H1 (cell line): ENCODE measurements around the gene RNPS1. TPM values are rescaled to one million over a fixed set of nuclear protein-coding genes. Genes with fewer than 3 reads are reported as not detected.

Experiments used
- CTCF ChIA-PET: fragments of 300-600 bp; sonication (Branson Sonifier 250); formaldehyde crosslinking; loops from one replicate; lab custom pipeline; 2021; ENCODE audit not compliant: partially characterized antibody; lab: Charles Lee
- POLR2A ChIA-PET: fragments of 300-600 bp; sonication (Branson Sonifier 250); formaldehyde crosslinking; loops from one replicate; lab custom pipeline; 2021; ENCODE audit warnings: inconsistent platforms; ENCODE audit not compliant: partially characterized antibody; lab: Charles Lee
- DNase-seq, 2 experiments: peaks; one replicate each; pipeline versions ENCODE4 v3.0.0 to v3.0.0-alpha.2; 2010 to 2022; ENCODE audit warnings: low spot score in 2 of 2, low read depth in 1 of 2, mixed read lengths in 1 of 2
- FAIRE-seq: peaks from 2 replicates; lab custom pipeline; 2011; peaks lifted over from hg19 to GRCh38; lab: Jason Lieb, UNC
- H2AFZ ChIP-seq: 2 replicates; pipeline ENCODE4 v1.8.1; 2012; ENCODE audit warnings: low read length, inconsistent platforms
- H2AK5ac ChIP-seq: 2 replicates; pipeline ENCODE4 v1.6.1; 2013; ENCODE audit warnings: low read depth, low read length
- H2BK120ac ChIP-seq: replicated peaks from 2 replicates; pipeline ENCODE3; 2013; ENCODE audit warnings: low read depth, low read length, inconsistent platforms
- H2BK12ac ChIP-seq: 2 replicates; pipeline ENCODE4 v1.6.1; 2013; ENCODE audit warnings: low read depth, low read length
- H2BK15ac ChIP-seq: 2 replicates; pipeline ENCODE4 v1.6.1; 2013; ENCODE audit warnings: low read length
- H2BK20ac ChIP-seq: 2 replicates; pipeline ENCODE4 v1.6.1; 2013; ENCODE audit warnings: low read length
- H2BK5ac ChIP-seq: 2 replicates; pipeline ENCODE4 v1.6.1; 2013; ENCODE audit warnings: low read depth, low read length
- H3K14ac ChIP-seq: 2 replicates; pipeline ENCODE4 v1.6.1; 2013; ENCODE audit warnings: inconsistent platforms; ENCODE audit not compliant: insufficient read length
- H3K18ac ChIP-seq: 2 replicates; pipeline ENCODE4 v1.6.1; 2013; ENCODE audit warnings: low read length; ENCODE audit errors: extremely low read depth
- H3K23ac ChIP-seq: 2 replicates; pipeline ENCODE4 v1.6.1; 2013; ENCODE audit warnings: inconsistent platforms; ENCODE audit not compliant: insufficient read length
- H3K23me2 ChIP-seq: 2 replicates; pipeline ENCODE4 v1.6.1; 2013; ENCODE audit warnings: low read depth, low read length
- H3K27ac ChIP-seq: 2 replicates; pipeline ENCODE4 v1.6.1; 2011; ENCODE audit warnings: low read depth, low read length, inconsistent platforms
- H3K27me3 ChIP-seq, 4 experiments: replicated peaks in 1 of 4; 1 replicate in 1 of 4; 2 replicates in 3 of 4; pipeline versions ENCODE4 v1.6.1 to v1.8.1; 2011 to 2013; ENCODE audit warnings: low read length in 3 of 4, mild to moderate bottlenecking in 3 of 4, inconsistent platforms in 2 of 4, mixed read lengths in 2 of 4, moderate library complexity in 1 of 4; ENCODE audit not compliant: control insufficient read depth in 3 of 4, insufficient read depth in 3 of 4; ENCODE audit errors: extremely low read depth in 1 of 4
- H3K36me3 ChIP-seq, 4 experiments: 2 replicates each; pipeline versions ENCODE4 v1.6.1 to v1.8.1; 2011 to 2013; ENCODE audit warnings: mild to moderate bottlenecking in 4 of 4, low read length in 3 of 4, moderate library complexity in 2 of 4, control low read depth in 1 of 4, inconsistent platforms in 1 of 4; ENCODE audit not compliant: insufficient read depth in 4 of 4, control insufficient read depth in 2 of 4
- H3K4ac ChIP-seq: replicated peaks from 2 replicates; pipeline ENCODE3; 2013; ENCODE audit warnings: low read length, low read depth, mixed read lengths, inconsistent platforms; ENCODE audit not compliant: insufficient read length
- H3K4me1 ChIP-seq, 4 experiments: replicated peaks in 1 of 4; 1 replicate in 1 of 4; 2 replicates in 3 of 4; pipeline versions ENCODE4 v1.6.1 to v1.8.1; 2011 to 2013; ENCODE audit warnings: low read length in 3 of 4, inconsistent platforms in 2 of 4, mixed read lengths in 1 of 4; ENCODE audit not compliant: insufficient read depth in 4 of 4, control insufficient read depth in 3 of 4
- H3K4me2 ChIP-seq, 2 experiments: 2 replicates each; pipeline versions ENCODE4 v1.6.1 to v1.8.1; 2011 to 2013; ENCODE audit warnings: low read depth in 2 of 2, low read length in 2 of 2, control low read depth in 1 of 2, inconsistent platforms in 1 of 2, mild to moderate bottlenecking in 1 of 2; ENCODE audit not compliant: insufficient read depth in 1 of 2
- H3K4me3 ChIP-seq, 4 experiments: fragments of 200-600, 300-600 bp in 1 of 4; sonication (generic), shearing (Covaris generic), sonication (Bioruptor Twin) in 1 of 4; 2 replicates each; pipeline versions ENCODE4 v1.5.1 to v1.8.1; 2011 to 2016; ENCODE audit warnings: low read length in 4 of 4, low read depth in 3 of 4, control low read depth in 2 of 4, inconsistent platforms in 2 of 4, mild to moderate bottlenecking in 2 of 4, mixed read lengths in 1 of 4, moderate library complexity in 1 of 4; ENCODE audit not compliant: insufficient read depth in 2 of 4; ENCODE audit errors: extremely low read depth in 1 of 4
- H3K56ac ChIP-seq: replicated peaks from 2 replicates; pipeline ENCODE3; 2013; ENCODE audit warnings: low read depth, mild to moderate bottlenecking, mixed read lengths, low read length, inconsistent platforms; ENCODE audit not compliant: insufficient read length
- H3K79me1 ChIP-seq: 2 replicates; pipeline ENCODE4 v1.6.1; 2013; ENCODE audit warnings: low read depth, low read length, control low read depth
- H3K79me2 ChIP-seq, 2 experiments: 2 replicates each; pipeline versions ENCODE4 v1.6.1 to v1.8.1; 2012 to 2013; ENCODE audit warnings: low read length in 2 of 2, mild to moderate bottlenecking in 2 of 2, inconsistent platforms in 1 of 2; ENCODE audit not compliant: insufficient read depth in 2 of 2, control insufficient read depth in 1 of 2
- H3K9ac ChIP-seq, 4 experiments: replicated peaks in 1 of 4; 1 replicate in 1 of 4; 2 replicates in 3 of 4; pipeline versions ENCODE4 v1.6.1 to v1.8.1; 2011 to 2013; ENCODE audit warnings: low read depth in 3 of 4, low read length in 3 of 4, control low read depth in 2 of 4, mild to moderate bottlenecking in 2 of 4, moderate library complexity in 2 of 4, inconsistent platforms in 1 of 4; ENCODE audit errors: extremely low read depth in 1 of 4
- H3K9me3 ChIP-seq, 2 experiments: 2 replicates each; pipeline versions ENCODE4 v1.6.1 to v1.8.1; 2012 to 2013; ENCODE audit warnings: mild to moderate bottlenecking in 2 of 2, moderate library complexity in 2 of 2, control low read depth in 1 of 2, inconsistent platforms in 1 of 2, low read depth in 1 of 2, low read length in 1 of 2, mixed read lengths in 1 of 2; ENCODE audit not compliant: insufficient read depth in 2 of 2
- H4K20me1 ChIP-seq, 2 experiments: replicated peaks in 1 of 2; 2 replicates each; pipeline versions ENCODE3 to v1.8.1; 2011 to 2013; ENCODE audit warnings: inconsistent platforms in 2 of 2, low read length in 2 of 2, mild to moderate bottlenecking in 1 of 2; ENCODE audit not compliant: insufficient read depth in 2 of 2, control insufficient read depth in 1 of 2
- H4K5ac ChIP-seq: 2 replicates; pipeline ENCODE4 v1.6.1; 2013; ENCODE audit warnings: low read length, low read depth, mixed read lengths, inconsistent platforms; ENCODE audit not compliant: insufficient read length
- H4K8ac ChIP-seq: 2 replicates; pipeline ENCODE4 v1.8.0; 2013; ENCODE audit warnings: mild to moderate bottlenecking, moderate library complexity, low read length, inconsistent platforms; ENCODE audit not compliant: insufficient read depth; ENCODE audit errors: extremely low read depth
- H4K91ac ChIP-seq: replicated peaks from 2 replicates; pipeline ENCODE3; 2013; ENCODE audit warnings: low read length, mixed read lengths, inconsistent platforms; ENCODE audit not compliant: insufficient read length
- CREB1 ChIP-seq: IDR thresholded peaks from 2 replicates; pipeline ENCODE4 v1.6.1; 2012; ENCODE audit warnings: inconsistent platforms
- CTBP2 ChIP-seq: IDR thresholded peaks from 2 replicates; pipeline ENCODE4 v1.7.0; 2011; ENCODE audit warnings: borderline replicate concordance, mild to moderate bottlenecking, moderate library complexity, mixed read lengths, low read length; ENCODE audit not compliant: insufficient read depth, insufficient read length
- FOSL1 ChIP-seq: IDR thresholded peaks from 2 replicates; pipeline ENCODE4 v1.6.1; 2011; ENCODE audit warnings: mild to moderate bottlenecking, low read depth, low read length, moderate library complexity; ENCODE audit not compliant: insufficient read depth
- GTF2F1 ChIP-seq: IDR thresholded peaks from 2 replicates; pipeline ENCODE4 v1.6.1; 2012; ENCODE audit warnings: low read depth, low read length, improper control_type of control experiment, borderline replicate concordance
- HDAC2 ChIP-seq, 2 experiments: fragments of 300-600 bp in 1 of 2; sonication (generic) in 1 of 2; IDR thresholded peaks; 2 replicates each; pipeline ENCODE4 v1.6.1; 2011 to 2012; ENCODE audit warnings: low read depth in 2 of 2, low read length in 2 of 2, mild to moderate bottlenecking in 2 of 2, moderate library complexity in 2 of 2, borderline replicate concordance in 1 of 2, inconsistent platforms in 1 of 2
- KDM4A ChIP-seq: IDR thresholded peaks from one replicate; pipeline ENCODE4 v1.7.1; 2012; ENCODE audit warnings: low read depth, mild to moderate bottlenecking, moderate library complexity, low read length, inconsistent platforms; ENCODE audit not compliant: severe bottlenecking
- POU5F1 ChIP-seq: IDR thresholded peaks from 2 replicates; pipeline ENCODE4 v1.6.1; 2011; ENCODE audit warnings: low read depth, mild to moderate bottlenecking, low read length, moderate library complexity
- RBBP5 ChIP-seq: IDR thresholded peaks from 2 replicates; pipeline ENCODE4 v1.7.1; 2012; ENCODE audit warnings: low read depth, mild to moderate bottlenecking, inconsistent platforms, low read length, moderate library complexity, borderline replicate concordance
- SP1 ChIP-seq: IDR thresholded peaks from 2 replicates; pipeline ENCODE4 v1.6.1; 2011; ENCODE audit warnings: low read depth, low read length
- TEAD4 ChIP-seq: IDR thresholded peaks from 2 replicates; pipeline ENCODE4 v1.6.1; 2012; ENCODE audit warnings: low read depth, low read length, inconsistent platforms, mixed read lengths
- WGBS, 2 experiments: shearing (Covaris generic) in 1 of 2; methylation state at CpG; one replicate each; pipeline versions ENCODE4 v1.1.6 to v1.1.7; 2013 to 2015; ENCODE audit warnings: low lambda C conversion rate in 2 of 2, mixed read lengths in 2 of 2, inconsistent platforms in 1 of 2, low coverage in 1 of 2, missing lambda C conversion rate in 1 of 2; ENCODE audit not compliant: insufficient replicate concordance in 2 of 2, insufficient coverage in 1 of 2, insufficient read length in 1 of 2; ENCODE audit errors: extremely low coverage in 1 of 2, missing lambda C conversion rate in 1 of 2; 5-methylcytosine and 5-hydroxymethylcytosine counted together
- polyA plus RNA-seq, 7 experiments: library from polyadenylated mRNA; depleted of rRNA in 3 of 7; stranded (reverse) in 5 of 7; unstranded in 2 of 7; fragments of >200 nt in 5 of 7; fragments of 200-250 nt in 2 of 7; gene quantifications; 1 replicate in 5 of 7; 2 replicates in 1 of 7; 4 replicates in 1 of 7; pipeline versions ENCODE4 v1.2.1 to v1.2.3, GENCODE V29; 2011 to 2013; ENCODE audit warnings: missing spikeins in 2 of 7, mixed read lengths in 2 of 7
- total RNA-seq: library from RNA; stranded (reverse); fragmentation: NEBNext Ultra II Directional; extraction: Animal tissue kit (Norgen Biotek cat#: 25700); gene quantifications from 2 replicates; pipeline ENCODE4 v1.2.1, GENCODE V29; 2021

The RNPS1 gene
- total and polyA plus RNA-seq, 2 of the 8 experiments (the other 6 are each of a cell fraction or from before 2014, with no cell fraction given) = 330 to 350 TPM

- Histone ChIP-seq H3K23me2 (peaks cover 9% of the 10 kb centered on the region), H3K9me3 (no peaks in the 10 kb centered on the region), H3K4me3 (peak overlapping the region; percentile 74 to 92 (median 78)), H4K5ac (no peak overlapping the region), H2AFZ (no peak overlapping the region), H3K4me2 (peak overlapping the region; percentile 80 to 84), H3K4me1 (peaks cover 0 to 17% (median 5%) of the 10 kb centered on the region in 4 experiments; a peak in 5 of 7 replicates), H3K36me3 (peaks cover 4 to 19% (median 9%) of the 10 kb centered on the region in 4 experiments; a peak in 6 of 8 replicates), H3K9ac (peak overlapping the region; percentile 56 to 97 (median 90)), H3K4ac (no peak overlapping the region), H3K79me2 (peaks cover 3 to 18% of the 10 kb centered on the region in 2 experiments; a peak in 3 of 4 replicates), H4K8ac (peak overlapping the region; percentile 89; the same call in 1 of the 2 replicates), H2AK5ac (no peak overlapping the region), H2BK5ac (peak overlapping the region; percentile 71), H3K56ac (peak overlapping the region; percentile 59), H2BK120ac (no peak overlapping the region), H3K18ac (no peak overlapping the region; the same call in 1 of the 2 replicates), H2BK20ac (no peak overlapping the region), H3K23ac (no peak overlapping the region), H4K91ac (peak overlapping the region; percentile 15), H3K79me1 (peaks cover 4% of the 10 kb centered on the region), H3K14ac (no peak overlapping the region), H3K27me3 (no peaks in the 10 kb centered on the region), H3K27ac (peak overlapping the region; percentile 78; the same call in 1 of the 2 replicates), H4K20me1 (peaks cover 8 to 37% of the 10 kb centered on the region in 2 experiments), H2BK12ac (no peak overlapping the region), H2BK15ac (no peak overlapping the region)
- ChIA-PET POLR2A (interaction anchor here (0.6 to 15.1 kb wide), 24 partner anchors 8 to 319 kb away, joined by 3 to 156 read pairs (median 4); partner anchors contain the start of genes DNASE1L2, E4F1, ECI1 and TRAF7), CTCF (interaction anchor here (0.6 to 1.0 kb wide), 2 partner anchors 15 to 36 kb away, joined by 3 read pairs; no protein-coding TSS in a partner anchor)
- FAIRE-seq (no peak), DNase-seq (no peak)
- 3% methylated on average over 66 of the region's 98 CpGs; no CpG with 5 or more reads in 1 of the 2 experiments for WGBS, 2 experiments
- no peak for TF ChIP-seq SP1
- TF ChIP-seq KDM4A = peak; percentile 64
- no peak for TF ChIP-seq POU5F1
- TF ChIP-seq CREB1 = peak; percentile 57; the same call in 1 of the 2 replicates
- TF ChIP-seq RBBP5 = peak; percentile 15; the same call in 1 of the 2 replicates
- TF ChIP-seq FOSL1 = no peak
- TF ChIP-seq CTBP2 = no peak
- no peak for TF ChIP-seq GTF2F1
- no peak; a peak in 1 of 4 replicates for TF ChIP-seq HDAC2 (IDR thresholded peaks at IDR 0.05; ENCODE audit: borderline replicate concordance in 1 of 2, low read depth in 2 of 2, low read length in 2 of 2)
- TF ChIP-seq TEAD4 = no peak
These were observed 53.9 kb downstream of the RNPS1 start for GRCh38 chr16:2213817-2214718.
